K562 (cell line): Measurements from ENCODE around the gene GALNT5.

Source experiments
- CBX8 ChIP-seq: fragments of 200-600 bp; sonication (generic); IDR thresholded peaks from 2 replicates; pipeline ENCODE4 v1.6.1; 2012; ENCODE audit warnings: borderline replicate concordance, mixed run types, low read depth, mild to moderate bottlenecking, moderate library complexity, mixed read lengths, low read length, control low read depth, inconsistent platforms; ENCODE audit not compliant: poor library complexity, severe bottlenecking; ENCODE audit errors: extremely low read depth
- HCFC1 ChIP-seq: IDR thresholded peaks from 2 replicates; pipeline ENCODE4 v1.6.1; 2012; ENCODE audit warnings: low read depth, low read length, improper control_type of control experiment
- IRF1 ChIP-seq: sonication (generic); formaldehyde crosslinking; IDR thresholded peaks from 2 replicates; pipeline ENCODE4 v1.8.0; 2022; ENCODE audit warnings: missing genetic modification reagents, mild to moderate bottlenecking, borderline replicate concordance
- POLR2A ChIP-seq: fragments of 450-650 bp; conservative IDR thresholded peaks from 2 replicates; pipeline ENCODE4 v1.6.1; 2016
- SREBF2 ChIP-seq: sonication (generic); formaldehyde crosslinking; IDR thresholded peaks from 2 replicates; pipeline ENCODE4 v1.4.0; 2020; ENCODE audit warnings: mild to moderate bottlenecking, missing genetic modification reagents
- TEAD4 ChIP-seq, 2 experiments: sonication (generic) in 1 of 2; formaldehyde crosslinking in 1 of 2; IDR thresholded peaks; 2 replicates each; pipeline versions ENCODE4 v1.6.1 to v1.8.0; 2012 to 2022; ENCODE audit warnings: borderline replicate concordance in 1 of 2, inconsistent platforms in 1 of 2, low read length in 1 of 2, mild to moderate bottlenecking in 1 of 2, missing genetic modification reagents in 1 of 2
- TF ChIP-seq, protein P1 (sequence below): fragments of 250-450 bp; sonication (Bioruptor Pico); IDR thresholded peaks from 2 replicates; pipeline ENCODE4 v1.5.0; 2021
- TF ChIP-seq, protein P2 (sequence below), 3 experiments: IDR thresholded peaks in 2 of 3; conservative IDR thresholded peaks in 1 of 3; 2 replicates each; pipeline ENCODE4 v1.5.1; 2011 to 2012; ENCODE audit warnings: low read length in 3 of 3, mild to moderate bottlenecking in 3 of 3, control low read depth in 2 of 3, improper control_type of control experiment in 1 of 3, inconsistent platforms in 1 of 3, low read depth in 1 of 3, mixed read lengths in 1 of 3, moderate library complexity in 1 of 3; ENCODE audit not compliant: insufficient read depth in 2 of 3
- TF ChIP-seq, protein P3 (sequence below): sonication (generic); formaldehyde crosslinking; IDR thresholded peaks from 2 replicates; pipeline ENCODE4 v1.8.0; 2022; ENCODE audit warnings: missing genetic modification reagents, mild to moderate bottlenecking, moderate library complexity, borderline replicate concordance

DNA sequence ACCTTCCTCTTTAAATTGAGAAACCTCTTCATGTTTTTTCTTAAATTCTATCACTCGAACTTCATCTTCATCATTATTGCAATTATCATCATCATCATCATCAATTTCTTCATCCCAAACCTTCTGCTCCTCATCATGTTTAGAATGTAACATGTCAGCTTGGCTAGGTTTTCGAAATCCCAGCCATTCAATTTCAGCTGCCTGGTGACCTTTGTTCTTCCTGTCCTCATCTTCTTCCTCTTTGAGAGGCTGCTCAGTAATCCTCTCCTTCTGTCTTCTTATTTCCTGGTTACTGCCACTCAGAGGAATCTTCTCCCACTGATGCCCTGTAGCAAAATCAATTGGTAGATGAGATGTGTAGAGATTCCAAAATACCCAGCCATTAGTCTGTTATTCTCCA is 64.0 kb downstream of the GALNT5 start:
- TF ChIP-seq, protein P1, sequence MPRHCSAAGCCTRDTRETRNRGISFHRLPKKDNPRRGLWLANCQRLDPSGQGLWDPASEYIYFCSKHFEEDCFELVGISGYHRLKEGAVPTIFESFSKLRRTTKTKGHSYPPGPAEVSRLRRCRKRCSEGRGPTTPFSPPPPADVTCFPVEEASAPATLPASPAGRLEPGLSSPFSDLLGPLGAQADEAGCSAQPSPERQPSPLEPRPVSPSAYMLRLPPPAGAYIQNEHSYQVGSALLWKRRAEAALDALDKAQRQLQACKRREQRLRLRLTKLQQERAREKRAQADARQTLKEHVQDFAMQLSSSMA: no peak
- TF ChIP-seq CBX8 (no peak), HCFC1 (no peak), SREBF2 (CRISPR knock-in tag) (no peak), IRF1 (no peak), POLR2A (no peak), TEAD4 (IDR thresholded peaks at IDR 0.05; ENCODE audit: low read length) (no peak), TEAD4 (CRISPR knock-in tag; IDR thresholded peaks at IDR 0.05; ENCODE audit: borderline replicate concordance) (no peak)
- TF ChIP-seq, protein P2, sequence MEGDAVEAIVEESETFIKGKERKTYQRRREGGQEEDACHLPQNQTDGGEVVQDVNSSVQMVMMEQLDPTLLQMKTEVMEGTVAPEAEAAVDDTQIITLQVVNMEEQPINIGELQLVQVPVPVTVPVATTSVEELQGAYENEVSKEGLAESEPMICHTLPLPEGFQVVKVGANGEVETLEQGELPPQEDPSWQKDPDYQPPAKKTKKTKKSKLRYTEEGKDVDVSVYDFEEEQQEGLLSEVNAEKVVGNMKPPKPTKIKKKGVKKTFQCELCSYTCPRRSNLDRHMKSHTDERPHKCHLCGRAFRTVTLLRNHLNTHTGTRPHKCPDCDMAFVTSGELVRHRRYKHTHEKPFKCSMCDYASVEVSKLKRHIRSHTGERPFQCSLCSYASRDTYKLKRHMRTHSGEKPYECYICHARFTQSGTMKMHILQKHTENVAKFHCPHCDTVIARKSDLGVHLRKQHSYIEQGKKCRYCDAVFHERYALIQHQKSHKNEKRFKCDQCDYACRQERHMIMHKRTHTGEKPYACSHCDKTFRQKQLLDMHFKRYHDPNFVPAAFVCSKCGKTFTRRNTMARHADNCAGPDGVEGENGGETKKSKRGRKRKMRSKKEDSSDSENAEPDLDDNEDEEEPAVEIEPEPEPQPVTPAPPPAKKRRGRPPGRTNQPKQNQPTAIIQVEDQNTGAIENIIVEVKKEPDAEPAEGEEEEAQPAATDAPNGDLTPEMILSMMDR (IDR thresholded peaks at IDR 0.05 in 2 of 3, conservative IDR thresholded peaks at IDR 0.05 in 1 of 3; ENCODE audit: insufficient read depth in 2 of 3, low read depth in 1 of 3, low read length in 3 of 3): no peak
- TF ChIP-seq, protein P3, sequence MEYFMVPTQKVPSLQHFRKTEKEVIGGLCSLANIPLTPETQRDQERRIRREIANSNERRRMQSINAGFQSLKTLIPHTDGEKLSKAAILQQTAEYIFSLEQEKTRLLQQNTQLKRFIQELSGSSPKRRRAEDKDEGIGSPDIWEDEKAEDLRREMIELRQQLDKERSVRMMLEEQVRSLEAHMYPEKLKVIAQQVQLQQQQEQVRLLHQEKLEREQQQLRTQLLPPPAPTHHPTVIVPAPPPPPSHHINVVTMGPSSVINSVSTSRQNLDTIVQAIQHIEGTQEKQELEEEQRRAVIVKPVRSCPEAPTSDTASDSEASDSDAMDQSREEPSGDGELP: no peak
